Activated CD4-positive, alpha-beta T cell treated with anti-CD3 and anti-CD28 coated beads, Interleukin-2, amount 50 U/mL, for 24 hours (primary cell): ENCODE data around the gene E2F6.

Experiments
- DNase-seq, 2 donors: peaks; one replicate each; pipeline ENCODE4 v3.0.0-alpha.2; 2020; ENCODE audit warnings: low read depth in 1 of 2, low spot score in 1 of 2

Gene E2F6

DNA sequence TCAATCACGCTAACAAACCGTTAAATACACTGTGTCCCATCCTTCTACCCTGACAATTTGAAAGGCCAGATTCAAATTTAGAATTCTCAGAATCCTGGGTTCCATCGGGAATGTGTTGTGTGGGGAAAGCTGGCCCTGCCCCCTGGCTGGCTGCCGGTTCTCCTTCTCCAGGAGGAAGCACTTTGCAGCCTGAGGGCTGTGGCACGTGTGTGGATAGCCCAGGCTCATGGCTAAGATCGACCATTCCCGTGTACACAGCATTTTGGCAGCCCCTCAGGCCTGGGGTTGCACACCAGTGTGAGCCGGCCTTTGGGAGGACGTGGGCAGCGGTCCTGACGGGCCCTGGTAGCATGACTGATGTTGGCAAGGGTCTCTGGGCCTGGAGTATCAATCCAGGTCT lies 70.6 kb downstream of the E2F6 start:
- DNase-seq: no peak
